GM19043 (cell line): Measurements from ENCODE around the gene MFAP3.

Experiments
- ATAC-seq: cut with Tn5 transposase; IDR thresholded peaks from one replicate; pipeline ENCODE4 v1.9.1; 2021; ENCODE audit warnings: low read depth; ENCODE audit not compliant: unreplicated experiment

The MFAP3 gene

GRCh38 chr5:154087260-154087659 lies 48.5 kb downstream of the MFAP3 start:
- ATAC-seq, result no peak

GRCh38 chr5:154088801-154089200 lies 50.0 kb downstream of the MFAP3 start:
- ATAC-seq, result no peak

- ATAC-seq, result no peak
Observed at GRCh38 chr5:154090656-154091055, 51.9 kb downstream of the MFAP3 start.

GRCh38 chr5:154092356-154093141 lies 53.8 kb downstream of the MFAP3 start:
- no peak for ATAC-seq

GRCh38 chr5:154093142-154093532 lies 54.4 kb downstream of the MFAP3 start:
- ATAC-seq, result no peak

GRCh38 chr5:154095904-154096303 lies 57.1 kb downstream of the MFAP3 start:
- ATAC-seq, result no peak

GRCh38 chr5:154097031-154097430 lies 58.3 kb downstream of the MFAP3 start:
- ATAC-seq, result no peak

- ATAC-seq, result no peak
Observed at GRCh38 chr5:154098465-154098864, 59.7 kb downstream of the MFAP3 start.

GRCh38 chr5:154101184-154101583 lies 62.4 kb downstream of the MFAP3 start:
- no peak for ATAC-seq

- no peak for ATAC-seq
Observed at GRCh38 chr5:154103233-154103632, 64.5 kb downstream of the MFAP3 start.
